HCT116 (cell line): ENCODE measurements around the gene NTNG1. TPM values are rescaled to one million over a fixed set of nuclear protein-coding genes. Genes with fewer than 3 reads are reported as not detected.

Experiments used
- ATAC-seq: fragments of 200-7000 bp; cut with Tn5 transposase; 2 replicates; pipeline ENCODE4 v1.9.1; 2020; ENCODE audit warnings: mild to moderate bottlenecking, moderate library complexity
- BruUV-seq: library from RNA; stranded (reverse); fragments of 400-500 nt; replicated peaks from 2 replicates; lab custom pipeline; 2021; lab: Mats Ljungman, UMichigan
- CTCF ChIA-PET: fragments of 300-600 bp; sonication (Branson Sonifier 250); formaldehyde crosslinking; loops from one replicate; lab custom pipeline; 2021; ENCODE audit warnings: antibody characterized with exemption; lab: Charles Lee
- POLR2A ChIA-PET: fragments of 300-600, 350-600 bp; sonication (Branson Sonifier 250); formaldehyde crosslinking; loops from one replicate; lab custom pipeline; 2021; ENCODE audit warnings: antibody characterized with exemption; lab: Charles Lee
- RAD21 ChIA-PET, 2 experiments: fragments of 300-600 bp; sonication (Branson Sonifier 250); formaldehyde crosslinking; loops; one replicate each; lab custom pipeline; 2023; ENCODE audit warnings: low total read pairs in 2 of 2; ENCODE audit not compliant: uncharacterized antibody in 2 of 2, unreplicated experiment in 2 of 2, low non-redundant PET in 1 of 2; lab: Charles Lee
- DNase-seq: peaks from one replicate; pipeline ENCODE4 v3.0.0-alpha.2; 2010; ENCODE audit warnings: low read depth, low spot score
- H2AFZ ChIP-seq: fragments of 200-600 bp; shearing (Covaris generic), sonication (generic); 2 replicates; pipeline ENCODE4 v1.6.1; 2017; ENCODE audit warnings: low read depth, mixed run types, mixed read lengths, antibody characterized with exemption, low read length; ENCODE audit not compliant: poor library complexity, severe bottlenecking
- H3K27ac ChIP-seq: 2 replicates; pipeline ENCODE4 v1.5.1; 2012; ENCODE audit warnings: low read depth, low read length
- H3K27me3 ChIP-seq: fragments of 200-600 bp; sonication (generic); 2 replicates; pipeline ENCODE4 v1.6.1; 2016; ENCODE audit warnings: mixed run types, low read length, mixed read lengths; ENCODE audit not compliant: insufficient read depth
- H3K36me3 ChIP-seq, 2 experiments: fragments of 200-500 bp in 1 of 2; fragments of 200-600 bp in 1 of 2; sonication (Bioruptor generic) in 1 of 2; sonication (generic) in 1 of 2; 2 replicates each; pipeline versions ENCODE4 v1.5.1 to v1.6.1; 2014 to 2016; ENCODE audit warnings: low read length in 2 of 2, inconsistent platforms in 1 of 2, mixed read lengths in 1 of 2, mixed run types in 1 of 2; ENCODE audit not compliant: insufficient read depth in 2 of 2, control insufficient read depth in 1 of 2
- H3K4me1 ChIP-seq, 2 experiments: fragments of 200-600 bp in 1 of 2; sonication (generic) in 1 of 2; 2 replicates each; pipeline versions ENCODE4 v1.5.1 to v1.6.1; 2012 to 2017; ENCODE audit warnings: low read length in 2 of 2, inconsistent platforms in 1 of 2, mild to moderate bottlenecking in 1 of 2, mixed read lengths in 1 of 2, mixed run types in 1 of 2, moderate library complexity in 1 of 2; ENCODE audit not compliant: insufficient read depth in 2 of 2, control insufficient read depth in 1 of 2
- H3K4me2 ChIP-seq: fragments of 200-600 bp; sonication (generic); 2 replicates; pipeline ENCODE4 v1.6.1; 2017; ENCODE audit warnings: mixed run types, low read length, mixed read lengths
- H3K4me3 ChIP-seq, 2 experiments: fragments of 200-600 bp in 1 of 2; sonication (generic) in 1 of 2; replicated peaks in 1 of 2; 2 replicates each; pipeline ENCODE4 v1.5.1; 2011 to 2016; ENCODE audit warnings: low read length in 2 of 2, control low read depth in 1 of 2, low read depth in 1 of 2, mild to moderate bottlenecking in 1 of 2, mixed read lengths in 1 of 2, mixed run types in 1 of 2
- H3K79me2 ChIP-seq: fragments of 200-600 bp; sonication (generic); 2 replicates; pipeline ENCODE4 v1.6.1; 2017; ENCODE audit warnings: mild to moderate bottlenecking, mixed run types, low read length, moderate library complexity, mixed read lengths; ENCODE audit not compliant: insufficient read depth
- H3K9ac ChIP-seq: fragments of 200-600 bp; sonication (generic); 2 replicates; pipeline ENCODE4 v1.6.1; 2016; ENCODE audit warnings: low read length, mixed read lengths
- H3K9me2 ChIP-seq: fragments of 200-600 bp; sonication (generic), shearing (Covaris generic); 2 replicates; pipeline ENCODE4 v1.6.1; 2017; ENCODE audit warnings: mixed run types, mild to moderate bottlenecking, moderate library complexity; ENCODE audit not compliant: insufficient read depth
- H3K9me3 ChIP-seq, 2 experiments: fragments of 200-500 bp in 1 of 2; fragments of 200-600 bp in 1 of 2; sonication (Bioruptor generic) in 1 of 2; sonication (generic) in 1 of 2; 2 replicates each; pipeline ENCODE4 v1.6.1; 2014 to 2017; ENCODE audit warnings: low read length in 2 of 2, mixed read lengths in 2 of 2, inconsistent platforms in 1 of 2, low read depth in 1 of 2, mild to moderate bottlenecking in 1 of 2, mixed run types in 1 of 2, moderate library complexity in 1 of 2; ENCODE audit not compliant: control insufficient read depth in 1 of 2, insufficient read depth in 1 of 2
- H4K20me1 ChIP-seq: fragments of 200-600 bp; sonication (generic), shearing (Covaris generic); 2 replicates; pipeline ENCODE4 v1.6.1; 2017; ENCODE audit warnings: mixed run types, mild to moderate bottlenecking, moderate library complexity; ENCODE audit not compliant: insufficient read depth
- CBX3 ChIP-seq: IDR thresholded peaks from 2 replicates; pipeline ENCODE4 v1.6.1; 2012; ENCODE audit warnings: low read depth
- CEBPB ChIP-seq: IDR thresholded peaks from 2 replicates; pipeline ENCODE4 v1.6.1; 2012; ENCODE audit warnings: low read depth
- EGR1 ChIP-seq: IDR thresholded peaks from 2 replicates; pipeline ENCODE4 v1.6.1; 2012; ENCODE audit warnings: low read depth
- ELF1 ChIP-seq: IDR thresholded peaks from 2 replicates; pipeline ENCODE4 v1.6.1; 2012; ENCODE audit warnings: low read depth, borderline replicate concordance
- EZH2phosphoT487 ChIP-seq: fragments of 200-600 bp; IDR thresholded peaks from 2 replicates; pipeline ENCODE4 v1.6.1; 2018; ENCODE audit warnings: antibody characterized with exemption, borderline replicate concordance
- FOSL1 ChIP-seq: IDR thresholded peaks from 2 replicates; pipeline ENCODE4 v1.6.1; 2012; ENCODE audit warnings: low read depth
- JUND ChIP-seq: IDR thresholded peaks from 2 replicates; pipeline ENCODE4 v1.6.1; 2012
- POLR2A ChIP-seq: IDR thresholded peaks from 2 replicates; pipeline ENCODE4 v1.7.0; 2011; ENCODE audit warnings: borderline replicate concordance; ENCODE audit not compliant: insufficient read depth, insufficient read length; ENCODE audit errors: extremely low read depth
- POLR2AphosphoS5 ChIP-seq: IDR thresholded peaks from 2 replicates; pipeline ENCODE4 v1.6.1; 2011; ENCODE audit warnings: mild to moderate bottlenecking, low read depth, low read length, moderate library complexity
- RAD21 ChIP-seq: IDR thresholded peaks from 2 replicates; pipeline ENCODE4 v1.6.1; 2012; ENCODE audit warnings: low read depth, mild to moderate bottlenecking
- SIN3A ChIP-seq: IDR thresholded peaks from 2 replicates; pipeline ENCODE4 v1.6.1; 2012; ENCODE audit warnings: low read depth
- SP1 ChIP-seq: IDR thresholded peaks from 2 replicates; pipeline ENCODE4 v1.6.1; 2012; ENCODE audit warnings: low read depth
- SRF ChIP-seq: IDR thresholded peaks from 2 replicates; pipeline ENCODE4 v1.6.1; 2012; ENCODE audit warnings: low read depth
- TCF7L2 ChIP-seq: IDR thresholded peaks from 2 replicates; pipeline ENCODE4 v1.7.0; 2011; ENCODE audit warnings: borderline replicate concordance, inconsistent platforms; ENCODE audit not compliant: insufficient read depth, insufficient read length; ENCODE audit errors: extremely low read depth
- YY1 ChIP-seq: IDR thresholded peaks from 2 replicates; pipeline ENCODE4 v1.6.1; 2011; ENCODE audit warnings: low read length, low read depth, moderate library complexity, mild to moderate bottlenecking; ENCODE audit not compliant: insufficient replicate concordance; ENCODE audit errors: extremely low read depth
- ZFX ChIP-seq: fragments of 450-650 bp; IDR thresholded peaks from 2 replicates; pipeline ENCODE4 v1.6.1; 2017
- ZNF274 ChIP-seq: fragments of 200-500 bp; sonication (Bioruptor generic); IDR thresholded peaks from 2 replicates; pipeline ENCODE4 v1.6.1; 2014; ENCODE audit warnings: mild to moderate bottlenecking, low read depth, low read length, inconsistent platforms
- intact Hi-C: fragments of 100-400 bp; cut with micrococcal nuclease; formaldehyde crosslinking; loops from 2 replicates; pipeline ENCODE4 v1.10.0; 2022
- total RNA-seq: library from RNA; stranded (reverse); gene quantifications from one replicate; pipeline ENCODE4 v1.2.1, GENCODE V29; 2021; ENCODE audit not compliant: unreplicated experiment
- TF ChIP-seq, protein P1 (sequence below): IDR thresholded peaks from 2 replicates; pipeline ENCODE4 v1.6.1; 2012
- TF ChIP-seq, protein P2 (sequence below): IDR thresholded peaks from 2 replicates; pipeline ENCODE4 v1.6.1; 2012; ENCODE audit warnings: low read depth
- TF ChIP-seq, protein P3 (sequence below), 3 experiments: fragments of 200-600 bp in 1 of 3; sonication (generic) in 1 of 3; IDR thresholded peaks in 2 of 3; conservative IDR thresholded peaks in 1 of 3; 2 replicates each; pipeline ENCODE4 v1.5.1; 2012 to 2017; ENCODE audit warnings: low read depth in 2 of 3, low read length in 2 of 3, antibody characterized with exemption in 1 of 3, borderline replicate concordance in 1 of 3, control low read depth in 1 of 3, mild to moderate bottlenecking in 1 of 3, mixed read lengths in 1 of 3, mixed run types in 1 of 3, moderate library complexity in 1 of 3; ENCODE audit not compliant: insufficient read depth in 1 of 3

The NTNG1 gene
- total RNA-seq, 1 experiment from 2014 or later, result not detected

DNA sequence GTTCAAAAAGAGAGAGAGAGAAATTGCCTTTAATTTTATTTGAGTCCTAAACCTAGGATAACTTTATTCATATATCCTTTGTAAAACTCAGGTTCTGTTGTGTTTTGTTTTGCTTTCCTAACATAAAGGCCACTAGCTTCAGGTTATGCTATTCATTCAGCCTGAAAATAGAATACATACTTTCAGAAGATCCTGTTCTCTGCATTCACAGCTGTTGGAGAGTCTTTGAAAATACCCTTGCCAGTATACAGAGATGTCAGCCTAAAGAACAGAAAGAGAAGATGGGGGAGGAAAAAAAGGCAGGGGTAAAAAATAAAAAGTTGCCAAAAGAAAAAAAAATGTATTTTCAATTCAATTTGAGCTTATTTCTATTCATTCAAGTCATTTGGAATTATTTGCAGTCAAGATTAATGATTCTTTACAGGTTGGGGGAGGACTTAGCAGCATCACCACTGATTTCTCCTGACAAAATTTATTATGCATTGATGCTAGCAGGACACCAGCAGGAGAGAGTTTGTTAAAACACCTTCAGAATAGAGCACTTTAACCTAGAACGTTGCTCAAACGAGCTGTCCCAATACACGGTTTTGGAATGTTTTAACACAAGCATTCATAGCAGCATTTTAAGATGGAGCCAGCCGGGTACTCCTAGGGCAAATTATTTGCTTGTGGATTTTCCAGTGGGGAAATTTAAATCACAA lies 318.5 kb downstream of the NTNG1 start:
- Histone ChIP-seq H3K9ac (no peak overlapping the region), H3K4me1 (no peaks in the 10 kb centered on the region), H3K9me2 (no peaks in the 10 kb centered on the region), H3K27me3 (no peaks in the 10 kb centered on the region), H2AFZ (no peak overlapping the region), H3K79me2 (no peaks in the 10 kb centered on the region), H3K4me2 (no peak overlapping the region), H3K9me3 (peaks cover 0 to 18% of the 10 kb centered on the region in 2 experiments; a peak in 2 of 4 replicates), H3K4me3 (no peak overlapping the region), H3K27ac (no peak overlapping the region), H3K36me3 (no peaks in the 10 kb centered on the region), H4K20me1 (no peaks in the 10 kb centered on the region)
- ChIA-PET CTCF (no interaction called here), RAD21 (no interaction called here), POLR2A (no interaction called here)
- DNase-seq, result no peak
- TF ChIP-seq CEBPB (no peak), JUND (no peak), YY1 (no peak), EZH2phosphoT487 (no peak), ELF1 (no peak), ZFX (no peak), POLR2AphosphoS5 (no peak), SIN3A (no peak), RAD21 (no peak), SP1 (no peak), EGR1 (no peak), TCF7L2 (no peak), FOSL1 (no peak), CBX3 (no peak), POLR2A (no peak), ZNF274 (no peak), SRF (no peak)
- TF ChIP-seq, protein P1, sequence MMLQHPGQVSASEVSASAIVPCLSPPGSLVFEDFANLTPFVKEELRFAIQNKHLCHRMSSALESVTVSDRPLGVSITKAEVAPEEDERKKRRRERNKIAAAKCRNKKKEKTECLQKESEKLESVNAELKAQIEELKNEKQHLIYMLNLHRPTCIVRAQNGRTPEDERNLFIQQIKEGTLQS, result no peak
- TF ChIP-seq, protein P2, sequence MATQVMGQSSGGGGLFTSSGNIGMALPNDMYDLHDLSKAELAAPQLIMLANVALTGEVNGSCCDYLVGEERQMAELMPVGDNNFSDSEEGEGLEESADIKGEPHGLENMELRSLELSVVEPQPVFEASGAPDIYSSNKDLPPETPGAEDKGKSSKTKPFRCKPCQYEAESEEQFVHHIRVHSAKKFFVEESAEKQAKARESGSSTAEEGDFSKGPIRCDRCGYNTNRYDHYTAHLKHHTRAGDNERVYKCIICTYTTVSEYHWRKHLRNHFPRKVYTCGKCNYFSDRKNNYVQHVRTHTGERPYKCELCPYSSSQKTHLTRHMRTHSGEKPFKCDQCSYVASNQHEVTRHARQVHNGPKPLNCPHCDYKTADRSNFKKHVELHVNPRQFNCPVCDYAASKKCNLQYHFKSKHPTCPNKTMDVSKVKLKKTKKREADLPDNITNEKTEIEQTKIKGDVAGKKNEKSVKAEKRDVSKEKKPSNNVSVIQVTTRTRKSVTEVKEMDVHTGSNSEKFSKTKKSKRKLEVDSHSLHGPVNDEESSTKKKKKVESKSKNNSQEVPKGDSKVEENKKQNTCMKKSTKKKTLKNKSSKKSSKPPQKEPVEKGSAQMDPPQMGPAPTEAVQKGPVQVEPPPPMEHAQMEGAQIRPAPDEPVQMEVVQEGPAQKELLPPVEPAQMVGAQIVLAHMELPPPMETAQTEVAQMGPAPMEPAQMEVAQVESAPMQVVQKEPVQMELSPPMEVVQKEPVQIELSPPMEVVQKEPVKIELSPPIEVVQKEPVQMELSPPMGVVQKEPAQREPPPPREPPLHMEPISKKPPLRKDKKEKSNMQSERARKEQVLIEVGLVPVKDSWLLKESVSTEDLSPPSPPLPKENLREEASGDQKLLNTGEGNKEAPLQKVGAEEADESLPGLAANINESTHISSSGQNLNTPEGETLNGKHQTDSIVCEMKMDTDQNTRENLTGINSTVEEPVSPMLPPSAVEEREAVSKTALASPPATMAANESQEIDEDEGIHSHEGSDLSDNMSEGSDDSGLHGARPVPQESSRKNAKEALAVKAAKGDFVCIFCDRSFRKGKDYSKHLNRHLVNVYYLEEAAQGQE, result no peak
- TF ChIP-seq, protein P3, sequence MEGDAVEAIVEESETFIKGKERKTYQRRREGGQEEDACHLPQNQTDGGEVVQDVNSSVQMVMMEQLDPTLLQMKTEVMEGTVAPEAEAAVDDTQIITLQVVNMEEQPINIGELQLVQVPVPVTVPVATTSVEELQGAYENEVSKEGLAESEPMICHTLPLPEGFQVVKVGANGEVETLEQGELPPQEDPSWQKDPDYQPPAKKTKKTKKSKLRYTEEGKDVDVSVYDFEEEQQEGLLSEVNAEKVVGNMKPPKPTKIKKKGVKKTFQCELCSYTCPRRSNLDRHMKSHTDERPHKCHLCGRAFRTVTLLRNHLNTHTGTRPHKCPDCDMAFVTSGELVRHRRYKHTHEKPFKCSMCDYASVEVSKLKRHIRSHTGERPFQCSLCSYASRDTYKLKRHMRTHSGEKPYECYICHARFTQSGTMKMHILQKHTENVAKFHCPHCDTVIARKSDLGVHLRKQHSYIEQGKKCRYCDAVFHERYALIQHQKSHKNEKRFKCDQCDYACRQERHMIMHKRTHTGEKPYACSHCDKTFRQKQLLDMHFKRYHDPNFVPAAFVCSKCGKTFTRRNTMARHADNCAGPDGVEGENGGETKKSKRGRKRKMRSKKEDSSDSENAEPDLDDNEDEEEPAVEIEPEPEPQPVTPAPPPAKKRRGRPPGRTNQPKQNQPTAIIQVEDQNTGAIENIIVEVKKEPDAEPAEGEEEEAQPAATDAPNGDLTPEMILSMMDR (IDR thresholded peaks at IDR 0.05 in 2 of 3, conservative IDR thresholded peaks at IDR 0.05 in 1 of 3; ENCODE audit: borderline replicate concordance in 1 of 3, insufficient read depth in 1 of 3, low read depth in 2 of 3, low read length in 2 of 3), result no peak
- no peak for ATAC-seq
- intact Hi-C loops, result no loop called here
- no TSS peak for BruUV-seq
